ENCODE measurements around the gene CCDC18. TPM values are rescaled to one million over a fixed set of nuclear protein-coding genes. Genes with fewer than 3 reads are reported as not detected.
"Not testable (repeated sequence)": the region's sequence is repeated elsewhere in the genome, so short reads cannot be mapped to it uniquely, and the experiment has no call there.

The CCDC18 gene
- total and polyA plus RNA-seq, 4 donors: 2.0 to 10.8 (median 4.9) TPM

DNA sequence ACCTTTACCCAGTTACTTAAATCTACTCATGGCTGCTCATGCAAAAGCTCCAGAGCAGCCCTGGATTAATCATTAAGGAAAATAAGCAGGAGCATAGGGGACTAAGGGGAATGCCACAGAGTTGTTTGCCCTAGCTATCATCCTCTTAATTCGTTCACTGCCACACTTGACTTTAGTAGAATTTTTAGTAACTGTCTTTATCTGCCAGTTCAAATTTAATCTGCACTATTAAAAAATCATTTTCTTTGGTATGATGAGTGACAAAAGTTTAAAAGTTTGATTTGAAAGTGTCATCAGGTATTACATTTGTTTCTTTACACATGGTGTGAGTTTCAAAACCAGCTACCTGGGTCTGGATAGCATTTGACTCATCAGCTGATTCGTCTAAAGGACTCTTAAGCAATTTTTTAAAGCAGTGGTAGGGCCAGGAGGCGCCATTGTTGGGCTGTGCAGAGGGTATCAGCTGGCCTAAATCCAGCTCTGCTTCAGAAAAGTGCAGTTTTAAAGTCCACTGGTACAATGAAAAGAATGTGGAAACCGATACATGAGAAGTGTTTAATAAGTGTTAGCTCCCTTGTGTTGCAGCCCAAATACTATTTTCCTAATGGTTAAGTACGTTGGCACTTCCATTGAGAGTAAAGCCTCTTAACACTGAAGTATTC, 95.2 kb downstream of the CCDC18 start:
- Histone ChIP-seq H3K9ac (ENCODE audit: insufficient read depth in 1 of 2, low read length in 2 of 2) (no peak overlapping the region), H3K9me3 (ENCODE audit: control insufficient read depth in 4 of 4, insufficient read depth in 3 of 4, low read length in 3 of 4) (no peaks in the 10 kb centered on the region), H3K27ac (ENCODE audit: low read depth in 1 of 2, low read length in 1 of 2) (peak overlapping the region in 1 of 2 donors; percentile 67), H3K27me3 (ENCODE audit: control insufficient read depth in 3 of 3, insufficient read depth in 3 of 3, low read length in 2 of 3) (no peaks in the 10 kb centered on the region), H3K4me1 (ENCODE audit: control insufficient read depth in 5 of 5, insufficient read depth in 5 of 5, low read length in 5 of 5) (peaks cover 0 to 3% (median 0%) of the 10 kb centered on the region in 5 donors), H3K4me3 (no peak overlapping the region), H3K36me3 (ENCODE audit: control insufficient read depth in 4 of 4, insufficient read depth in 4 of 4, low read length in 4 of 4) (peaks cover 0 to under 1% (median 0%) of the 10 kb centered on the region in 4 donors)
- TF ChIP-seq, protein P1, sequence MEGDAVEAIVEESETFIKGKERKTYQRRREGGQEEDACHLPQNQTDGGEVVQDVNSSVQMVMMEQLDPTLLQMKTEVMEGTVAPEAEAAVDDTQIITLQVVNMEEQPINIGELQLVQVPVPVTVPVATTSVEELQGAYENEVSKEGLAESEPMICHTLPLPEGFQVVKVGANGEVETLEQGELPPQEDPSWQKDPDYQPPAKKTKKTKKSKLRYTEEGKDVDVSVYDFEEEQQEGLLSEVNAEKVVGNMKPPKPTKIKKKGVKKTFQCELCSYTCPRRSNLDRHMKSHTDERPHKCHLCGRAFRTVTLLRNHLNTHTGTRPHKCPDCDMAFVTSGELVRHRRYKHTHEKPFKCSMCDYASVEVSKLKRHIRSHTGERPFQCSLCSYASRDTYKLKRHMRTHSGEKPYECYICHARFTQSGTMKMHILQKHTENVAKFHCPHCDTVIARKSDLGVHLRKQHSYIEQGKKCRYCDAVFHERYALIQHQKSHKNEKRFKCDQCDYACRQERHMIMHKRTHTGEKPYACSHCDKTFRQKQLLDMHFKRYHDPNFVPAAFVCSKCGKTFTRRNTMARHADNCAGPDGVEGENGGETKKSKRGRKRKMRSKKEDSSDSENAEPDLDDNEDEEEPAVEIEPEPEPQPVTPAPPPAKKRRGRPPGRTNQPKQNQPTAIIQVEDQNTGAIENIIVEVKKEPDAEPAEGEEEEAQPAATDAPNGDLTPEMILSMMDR (IDR thresholded peaks at IDR 0.05; ENCODE audit: control extremely low read depth, extremely low read depth): no peak
- peak; percentile 27 to 72 (median 48) for DNase-seq
- peak; percentile 82 for ATAC-seq (ENCODE audit: insufficient read depth, low FRiP score)
- 66 to 83% methylated on average over 5 of the region's 5 CpGs for WGBS, 2 donors

DNA sequence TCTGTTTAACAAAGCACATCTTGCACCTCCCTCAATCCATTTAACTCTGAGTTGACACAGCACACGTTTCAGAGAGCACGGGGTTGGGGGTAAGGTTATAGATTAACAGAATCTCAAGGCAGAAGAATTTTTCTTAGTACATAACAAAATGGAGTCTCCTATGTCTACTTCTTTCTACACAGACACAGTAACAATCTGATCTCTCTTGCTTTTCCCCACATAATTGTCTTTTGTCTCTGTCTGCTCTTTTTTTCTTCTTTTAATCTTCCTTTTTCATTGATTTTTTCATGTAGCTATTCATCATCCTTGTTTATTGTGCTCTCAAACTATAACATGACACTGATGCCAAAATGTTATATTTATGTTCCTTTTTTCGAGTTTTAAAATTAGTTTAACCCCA, 97.0 kb downstream of the CCDC18 start:
- not testable (repeated sequence) for H3K9ac ChIP-seq (ENCODE audit: insufficient read depth in 1 of 2, low read length in 2 of 2); H3K4me1 ChIP-seq (ENCODE audit: control insufficient read depth in 5 of 5, insufficient read depth in 5 of 5, low read length in 5 of 5); H3K4me3 ChIP-seq; ATAC-seq (ENCODE audit: insufficient read depth, low FRiP score); H3K9me3 ChIP-seq (ENCODE audit: control insufficient read depth in 4 of 4, insufficient read depth in 3 of 4, low read length in 3 of 4); DNase-seq; H3K36me3 ChIP-seq (ENCODE audit: control insufficient read depth in 4 of 4, insufficient read depth in 4 of 4, low read length in 4 of 4); H3K27me3 ChIP-seq (ENCODE audit: control insufficient read depth in 3 of 3, insufficient read depth in 3 of 3, low read length in 2 of 3); H3K27ac ChIP-seq (ENCODE audit: low read depth in 1 of 2, low read length in 1 of 2)
- 37 to 83% methylated on average over 3 of the region's 3 CpGs for WGBS, 2 donors

DNA sequence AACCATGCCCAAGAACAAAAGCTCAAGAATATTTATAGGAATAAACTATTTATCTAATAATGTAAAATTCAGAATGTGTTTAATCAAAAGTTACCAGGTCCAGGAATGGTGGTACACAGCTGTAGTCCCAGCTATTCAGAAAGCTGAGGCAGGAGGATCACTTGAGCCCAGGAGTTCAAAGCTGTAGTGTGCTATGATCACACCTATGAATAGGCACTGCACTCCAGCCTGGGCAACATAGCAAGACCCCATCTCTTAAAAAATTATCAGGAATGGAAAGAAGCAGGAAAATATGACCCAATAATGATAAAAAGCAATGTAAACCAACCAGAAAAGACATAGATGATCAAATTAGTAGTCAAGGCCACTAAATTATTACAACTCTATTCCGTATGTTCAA, 103.0 kb downstream of the CCDC18 start:
- peaks cover 0 to 2% (median under 1%) of the 10 kb centered on the region in 4 donors for H3K36me3 ChIP-seq (ENCODE audit: control insufficient read depth in 4 of 4, insufficient read depth in 4 of 4, low read length in 4 of 4)
- H3K4me3 ChIP-seq: no peak overlapping the region
- ATAC-seq (ENCODE audit: insufficient read depth, low FRiP score) (no peak), DNase-seq (no peak)
- H3K27ac ChIP-seq (ENCODE audit: low read depth in 1 of 2, low read length in 1 of 2): no peak overlapping the region
- H3K4me1 ChIP-seq (ENCODE audit: control insufficient read depth in 5 of 5, insufficient read depth in 5 of 5, low read length in 5 of 5): peaks cover 0 to 3% (median 0%) of the 10 kb centered on the region in 5 donors
- WGBS, 2 donors: 97 to 100% methylated on average over 1 of the region's 1 CpG
- peaks cover 0 to 4% (median 0%) of the 10 kb centered on the region in 4 donors for H3K9me3 ChIP-seq (ENCODE audit: control insufficient read depth in 4 of 4, insufficient read depth in 3 of 4, low read length in 3 of 4)
- H3K9ac ChIP-seq (ENCODE audit: insufficient read depth in 1 of 2, low read length in 2 of 2): no peak overlapping the region
- no peaks in the 10 kb centered on the region for H3K27me3 ChIP-seq (ENCODE audit: control insufficient read depth in 3 of 3, insufficient read depth in 3 of 3, low read length in 2 of 3)
- TF ChIP-seq, protein P1 (IDR thresholded peaks at IDR 0.05; ENCODE audit: control extremely low read depth, extremely low read depth): no peak

DNA sequence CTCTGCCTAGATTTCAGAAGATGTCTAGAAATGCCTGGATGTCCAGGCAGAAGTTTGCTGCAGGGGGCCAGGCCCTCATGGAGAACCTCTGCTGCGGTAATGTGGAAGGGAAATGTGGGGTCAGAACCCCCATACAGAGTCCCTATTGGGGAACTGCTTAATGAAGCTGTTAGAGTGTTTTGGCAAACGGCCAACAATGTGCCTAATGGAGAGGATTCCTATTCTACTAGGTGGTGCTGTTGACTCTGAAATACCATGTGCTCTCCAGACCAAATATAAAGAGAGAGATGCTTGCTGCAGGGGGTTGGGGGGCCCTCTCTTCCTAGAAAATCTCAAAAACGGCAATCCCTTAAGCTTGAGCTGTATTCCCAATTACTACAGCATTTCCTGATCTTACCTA, 108.0 kb downstream of the CCDC18 start:
- ATAC-seq (ENCODE audit: insufficient read depth, low FRiP score): no peak
- no peak overlapping the region for H3K9ac ChIP-seq (ENCODE audit: insufficient read depth in 1 of 2, low read length in 2 of 2)
- DNase-seq: peak in 2 of 3 donors; percentile 13 to 21
- TF ChIP-seq, protein P1 (IDR thresholded peaks at IDR 0.05; ENCODE audit: control extremely low read depth, extremely low read depth): no peak
- 71 to 82% methylated on average over 3 of the region's 3 CpGs for WGBS, 2 donors
- peaks cover 0 to 1% (median 0%) of the 10 kb centered on the region in 4 donors for H3K36me3 ChIP-seq (ENCODE audit: control insufficient read depth in 4 of 4, insufficient read depth in 4 of 4, low read length in 4 of 4)
- H3K9me3 ChIP-seq (ENCODE audit: control insufficient read depth in 4 of 4, insufficient read depth in 3 of 4, low read length in 3 of 4): peaks cover 0 to 5% (median 0%) of the 10 kb centered on the region in 4 donors
- H3K4me3 ChIP-seq: no peak overlapping the region
- H3K27me3 ChIP-seq (ENCODE audit: control insufficient read depth in 3 of 3, insufficient read depth in 3 of 3, low read length in 2 of 3): no peaks in the 10 kb centered on the region
- no peak overlapping the region for H3K27ac ChIP-seq (ENCODE audit: low read depth in 1 of 2, low read length in 1 of 2)
- H3K4me1 ChIP-seq (ENCODE audit: control insufficient read depth in 5 of 5, insufficient read depth in 5 of 5, low read length in 5 of 5): peaks cover 0 to 3% (median 0%) of the 10 kb centered on the region in 5 donors

Measured in lung (tissue), 12 donors.